Gastrocnemius medialis (tissue), 4 donors: ENCODE data around the gene UGT1A9. TPM values are rescaled to one million over a fixed set of nuclear protein-coding genes. Genes with fewer than 3 reads are reported as not detected.
"Not testable (repeated sequence)": the region's sequence is repeated elsewhere in the genome, so short reads cannot be mapped to it uniquely, and the experiment has no call there.

Source experiments
- ATAC-seq, 2 donors: fragments of 150-250 bp; one replicate each; pipeline ENCODE4 v1.9.1; 2016
- DNase-seq, 2 donors: peaks; one replicate each; pipeline ENCODE4 v3.0.0-alpha.2; 2019
- H3K27ac ChIP-seq, 4 donors: fragments of 200-600 bp; sonication (generic); 1 replicate in 1 of 4; 2 replicates in 3 of 4; pipeline ENCODE4 v1.5.1; 2016 to 2018; ENCODE audit warnings: mild to moderate bottlenecking in 2 of 4, moderate library complexity in 1 of 4
- H3K27me3 ChIP-seq, 3 donors: fragments of 200-600 bp; sonication (generic) in 2 of 3; 1 replicate in 1 of 3; 2 replicates in 2 of 3; pipeline versions ENCODE4 v1.5.1 to v1.6.0; 2016 to 2019; ENCODE audit warnings: mild to moderate bottlenecking in 1 of 3, moderate library complexity in 1 of 3
- H3K36me3 ChIP-seq, 2 donors: fragments of 200-600 bp; sonication (generic) in 1 of 2; one replicate each; pipeline ENCODE4 v1.5.1; 2017 to 2018
- H3K4me1 ChIP-seq, 2 donors: fragments of 200-600 bp; sonication (generic) in 1 of 2; one replicate each; pipeline ENCODE4 v1.5.1; 2016 to 2017; ENCODE audit warnings: mild to moderate bottlenecking in 2 of 2
- H3K4me3 ChIP-seq, 4 donors: fragments of 200-600 bp; sonication (generic) in 3 of 4; 1 replicate in 1 of 4; 2 replicates in 3 of 4; pipeline ENCODE4 v1.5.1; 2016 to 2019; ENCODE audit warnings: mild to moderate bottlenecking in 2 of 4
- H3K9me3 ChIP-seq, 3 donors: fragments of 200-600 bp; sonication (generic) in 2 of 3; 1 replicate in 1 of 3; 2 replicates in 2 of 3; pipeline ENCODE4 v1.5.1; 2016 to 2019
- POLR2A ChIP-seq, 2 donors: fragments of 450-650 bp; IDR thresholded peaks; one replicate each; pipeline ENCODE4 v1.6.1; 2017; ENCODE audit warnings: antibody characterized with exemption in 2 of 2, mild to moderate bottlenecking in 2 of 2, moderate library complexity in 2 of 2
- in situ Hi-C, 4 donors: fragments of 200-750 bp; cut with MboI; loops; one replicate each; pipeline versions ENCODE4 v1.15.0 to v1.8.0; 2017; ENCODE audit warnings: low sequenced_read_pairs in 4 of 4
- intact Hi-C: fragments of 100-400 bp; cut with DNase I; formaldehyde crosslinking; loops from one replicate; pipeline ENCODE4 v1.15.1; 2023; ENCODE audit warnings: low total_unique reads
- total RNA-seq, 4 donors: library from RNA; depleted of rRNA; stranded (reverse); fragments of >200 nt; gene quantifications; one replicate each; pipeline versions ENCODE4 v1.1.0 to v1.2.3, GENCODE V29; 2016
- TF ChIP-seq, protein P1 (sequence below), 5 experiments: fragments of 450-650 bp in 3 of 5; fragments of 200-600 bp in 2 of 5; sonication (generic) in 2 of 5; IDR thresholded peaks in 4 of 5; conservative IDR thresholded peaks in 1 of 5; 1 replicate in 4 of 5; 2 replicates in 1 of 5; pipeline ENCODE4 v1.5.1; 2016 to 2019; ENCODE audit warnings: antibody characterized with exemption in 5 of 5, mild to moderate bottlenecking in 3 of 5, moderate library complexity in 3 of 5

UGT1A9 gene
- total RNA-seq, 4 donors from 2014 or later, result 0.13 to 0.38 TPM; not detected in 2

DNA sequence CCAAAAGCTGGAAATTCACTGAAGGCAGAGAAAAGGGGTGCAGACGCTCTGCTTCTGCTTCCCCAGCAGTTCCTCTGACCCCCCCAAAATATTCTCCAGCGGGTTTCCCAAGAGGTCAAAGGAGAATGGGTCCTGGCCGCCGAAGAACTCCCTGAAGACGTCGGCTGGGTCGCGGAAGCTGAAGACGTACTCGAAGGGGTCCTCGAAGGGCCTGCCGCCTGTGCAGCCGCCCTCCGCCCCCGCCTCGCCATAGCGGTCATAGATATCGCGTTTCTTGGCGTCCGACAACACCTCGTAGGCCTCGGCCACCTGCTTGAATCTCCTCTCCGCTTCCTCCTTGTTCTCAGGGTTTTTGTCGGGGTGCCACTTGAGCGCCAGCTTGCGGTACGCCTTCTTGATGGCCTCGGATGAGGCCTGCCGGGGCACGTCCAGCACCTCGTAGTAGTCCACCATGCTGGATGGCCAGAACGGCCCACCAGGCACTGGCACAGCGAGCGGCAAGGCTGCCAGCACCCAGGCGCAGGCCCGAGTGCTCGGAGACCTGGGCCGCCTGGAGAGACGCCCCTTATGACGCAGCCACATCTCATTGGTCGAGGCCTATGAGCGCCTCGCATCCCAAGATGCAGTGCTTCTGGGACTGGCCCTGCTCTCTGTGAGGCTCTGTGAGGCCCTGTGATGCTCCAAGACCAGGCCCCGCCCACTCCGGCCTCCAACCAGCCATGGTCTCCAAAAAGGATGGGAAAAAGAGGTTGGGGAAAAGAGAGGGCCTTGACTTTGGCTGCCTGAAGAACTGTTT is 72.0 kb downstream of the UGT1A9 start:
- ATAC-seq, result no peak
- in situ Hi-C loops, result no loop called here
- intact Hi-C loops, result no loop called here
- H3K36me3 ChIP-seq, result no peaks in the 10 kb centered on the region
- no peak overlapping the region for H3K27ac ChIP-seq
- no peaks in the 10 kb centered on the region for H3K9me3 ChIP-seq
- no peak for DNase-seq
- no peak overlapping the region for H3K4me3 ChIP-seq
- H3K27me3 ChIP-seq, result no peaks in the 10 kb centered on the region
- TF ChIP-seq, protein P1, sequence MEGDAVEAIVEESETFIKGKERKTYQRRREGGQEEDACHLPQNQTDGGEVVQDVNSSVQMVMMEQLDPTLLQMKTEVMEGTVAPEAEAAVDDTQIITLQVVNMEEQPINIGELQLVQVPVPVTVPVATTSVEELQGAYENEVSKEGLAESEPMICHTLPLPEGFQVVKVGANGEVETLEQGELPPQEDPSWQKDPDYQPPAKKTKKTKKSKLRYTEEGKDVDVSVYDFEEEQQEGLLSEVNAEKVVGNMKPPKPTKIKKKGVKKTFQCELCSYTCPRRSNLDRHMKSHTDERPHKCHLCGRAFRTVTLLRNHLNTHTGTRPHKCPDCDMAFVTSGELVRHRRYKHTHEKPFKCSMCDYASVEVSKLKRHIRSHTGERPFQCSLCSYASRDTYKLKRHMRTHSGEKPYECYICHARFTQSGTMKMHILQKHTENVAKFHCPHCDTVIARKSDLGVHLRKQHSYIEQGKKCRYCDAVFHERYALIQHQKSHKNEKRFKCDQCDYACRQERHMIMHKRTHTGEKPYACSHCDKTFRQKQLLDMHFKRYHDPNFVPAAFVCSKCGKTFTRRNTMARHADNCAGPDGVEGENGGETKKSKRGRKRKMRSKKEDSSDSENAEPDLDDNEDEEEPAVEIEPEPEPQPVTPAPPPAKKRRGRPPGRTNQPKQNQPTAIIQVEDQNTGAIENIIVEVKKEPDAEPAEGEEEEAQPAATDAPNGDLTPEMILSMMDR (IDR thresholded peaks at IDR 0.05 in 4 of 5, conservative IDR thresholded peaks at IDR 0.05 in 1 of 5), result no peak
- no peak for TF ChIP-seq POLR2A (IDR thresholded peaks at IDR 0.05)
- no peaks in the 10 kb centered on the region for H3K4me1 ChIP-seq

DNA sequence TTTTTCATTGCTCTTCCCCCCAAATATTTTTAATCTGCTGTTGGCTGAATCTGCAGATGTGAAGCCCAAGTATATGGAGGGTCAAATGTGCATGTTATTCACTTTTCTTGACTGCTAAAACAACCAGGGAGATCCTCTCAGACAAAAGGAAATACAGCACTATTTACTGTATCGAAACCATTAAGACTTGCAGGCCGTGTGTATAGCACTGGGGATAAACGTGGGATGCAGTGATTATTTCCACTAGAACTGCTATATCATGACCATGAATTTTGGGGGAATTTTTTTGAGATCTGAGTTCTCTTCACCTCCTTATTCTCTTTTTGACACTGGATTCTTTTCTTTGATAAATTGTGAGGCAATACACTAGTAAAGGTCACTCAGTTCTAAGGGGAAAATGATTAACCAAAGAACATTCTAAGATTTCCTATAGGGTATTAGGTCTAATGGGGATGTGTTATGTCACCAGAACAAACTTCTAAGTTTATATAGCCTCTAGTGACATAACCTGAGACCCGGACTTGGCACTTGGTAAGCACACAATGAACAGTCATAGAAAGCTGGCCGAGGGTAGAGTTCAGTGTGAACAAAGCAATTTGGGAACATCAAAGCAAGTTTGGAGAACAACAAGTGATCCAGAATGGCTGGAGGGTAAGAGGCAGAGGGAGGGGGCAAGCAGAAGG is 73.5 kb downstream of the UGT1A9 start:
- H3K4me1 ChIP-seq, result no peaks in the 10 kb centered on the region
- intact Hi-C loops, result no loop called here
- in situ Hi-C loops, result no loop called here

DNA sequence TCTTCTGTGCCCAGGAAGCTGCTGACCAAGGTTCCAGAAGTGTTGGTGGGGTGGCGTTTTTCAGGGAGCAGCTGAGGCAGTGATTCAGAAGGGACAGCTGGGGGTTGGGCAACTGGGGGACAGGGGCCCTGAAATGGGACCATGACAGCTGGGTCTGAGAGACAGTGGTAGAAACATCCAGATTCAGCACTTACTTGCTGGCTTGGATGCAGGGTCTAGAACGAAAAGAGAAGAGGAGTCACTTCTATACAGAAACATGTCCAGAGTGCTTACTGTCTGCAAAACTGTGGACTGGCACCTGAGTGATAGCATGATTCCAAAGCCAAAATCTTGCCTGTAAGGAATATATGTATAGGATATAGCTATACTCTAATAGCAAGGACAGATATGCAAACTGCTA is 74.1 kb downstream of the UGT1A9 start:
- intact Hi-C loops, DNase-seq, H3K4me1 ChIP-seq, ATAC-seq, H3K27me3 ChIP-seq, in situ Hi-C loops, H3K4me3 ChIP-seq, H3K27ac ChIP-seq, H3K9me3 ChIP-seq, H3K36me3 ChIP-seq: not testable (repeated sequence)

More for the DNA sequence above, 73.5 kb downstream of the UGT1A9 start:
- ATAC-seq, result no peak
- Histone ChIP-seq H3K4me3 (no peak overlapping the region), H3K36me3 (no peaks in the 10 kb centered on the region), H3K9me3 (no peaks in the 10 kb centered on the region), H3K27me3 (no peaks in the 10 kb centered on the region), H3K27ac (no peak overlapping the region)
- TF ChIP-seq, protein P1 (IDR thresholded peaks at IDR 0.05 in 4 of 5, conservative IDR thresholded peaks at IDR 0.05 in 1 of 5), result no peak
- TF ChIP-seq POLR2A (IDR thresholded peaks at IDR 0.05), result no peak
- DNase-seq, result no peak

- no peak for DNase-seq
Measured at GRCh38 chr2:233746475-233747282, 75.0 kb downstream of the UGT1A9 start.

More at GRCh38 chr2:233746475-233747282, 75.0 kb downstream of the UGT1A9 start:
- Histone ChIP-seq H3K9me3 (no peaks in the 10 kb centered on the region), H3K4me1 (no peaks in the 10 kb centered on the region), H3K27ac (no peak overlapping the region), H3K27me3 (no peaks in the 10 kb centered on the region), H3K36me3 (no peaks in the 10 kb centered on the region), H3K4me3 (no peak overlapping the region)
- intact Hi-C loops, result no loop called here
- no peak for TF ChIP-seq POLR2A (IDR thresholded peaks at IDR 0.05)
- TF ChIP-seq, protein P1 (IDR thresholded peaks at IDR 0.05 in 4 of 5, conservative IDR thresholded peaks at IDR 0.05 in 1 of 5), result no peak
- ATAC-seq, result no peak
- in situ Hi-C loops, result no loop called here
